SK-N-SH (cell line): ENCODE data around the gene SLC1A1. TPM values are rescaled to one million over a fixed set of nuclear protein-coding genes. Genes with fewer than 3 reads are reported as not detected.

Experiments
- CTCF ChIA-PET: fragments of 300-600, 350-600 bp; formaldehyde crosslinking; extraction: SDS; loops from one replicate; lab custom pipeline; 2021; lab: Yijun Ruan, JAX
- POLR2A ChIA-PET: fragments of 350-600 bp; sonication (Branson Sonifier 250); formaldehyde crosslinking; extraction: SDS; loops from one replicate; lab custom pipeline; 2020; ENCODE audit warnings: antibody characterized with exemption, inconsistent platforms; lab: Yijun Ruan, JAX
- DNase-seq: peaks from one replicate; pipeline ENCODE4 v3.0.0; 2012
- H2AFZ ChIP-seq: fragments of 200-600 bp; sonication (generic); 2 replicates; pipeline ENCODE4 v1.8.1; 2016; ENCODE audit warnings: antibody characterized with exemption, mild to moderate bottlenecking, low read depth
- H3F3A ChIP-seq: fragments of 200-600 bp; sonication (generic); replicated peaks from 2 replicates; pipeline ENCODE3; 2016; ENCODE audit warnings: antibody characterized with exemption, mild to moderate bottlenecking; ENCODE audit not compliant: insufficient read depth
- H3K27ac ChIP-seq, 2 experiments: fragments of 200-500 bp in 1 of 2; fragments of 200-600 bp in 1 of 2; sonication (Bioruptor generic) in 1 of 2; sonication (generic), shearing (Covaris generic) in 1 of 2; 2 replicates each; pipeline versions ENCODE4 v1.5.1 to v1.6.1; 2014 to 2016; ENCODE audit warnings: low read depth in 2 of 2, inconsistent platforms in 1 of 2, low read length in 1 of 2, mild to moderate bottlenecking in 1 of 2, mixed read lengths in 1 of 2
- H3K27me3 ChIP-seq: fragments of 200-600 bp; sonication (generic), shearing (Covaris generic); 2 replicates; pipeline ENCODE4 v1.6.1; 2016; ENCODE audit warnings: mixed run types; ENCODE audit not compliant: insufficient read depth
- H3K36me3 ChIP-seq, 2 experiments: fragments of 200-500 bp in 1 of 2; fragments of 200-600 bp in 1 of 2; sonication (Bioruptor generic) in 1 of 2; sonication (generic) in 1 of 2; replicated peaks in 1 of 2; 2 replicates each; pipeline versions ENCODE3 to v1.5.1; 2014 to 2016; ENCODE audit warnings: low read length in 1 of 2, mild to moderate bottlenecking in 1 of 2; ENCODE audit not compliant: insufficient read depth in 2 of 2, control insufficient read depth in 1 of 2
- H3K4me1 ChIP-seq, 2 experiments: fragments of 200-500 bp in 1 of 2; fragments of 200-600 bp in 1 of 2; sonication (Bioruptor generic) in 1 of 2; sonication (generic), shearing (Covaris generic) in 1 of 2; 2 replicates each; pipeline versions ENCODE4 v1.5.1 to v1.6.1; 2014 to 2016; ENCODE audit warnings: low read depth in 1 of 2, low read length in 1 of 2, mixed run types in 1 of 2; ENCODE audit not compliant: insufficient read depth in 2 of 2, control insufficient read depth in 1 of 2
- H3K4me2 ChIP-seq: fragments of 200-600 bp; sonication (generic), shearing (Covaris generic); 2 replicates; pipeline ENCODE4 v1.6.1; 2017; ENCODE audit warnings: mixed run types
- H3K4me3 ChIP-seq, 2 experiments: fragments of 200-500 bp in 1 of 2; fragments of 200-600 bp in 1 of 2; sonication (Bioruptor generic) in 1 of 2; sonication (generic), shearing (Covaris generic) in 1 of 2; 2 replicates each; pipeline versions ENCODE4 v1.5.1 to v1.8.1; 2014 to 2016; ENCODE audit warnings: low read depth in 2 of 2, inconsistent platforms in 1 of 2, low read length in 1 of 2, mild to moderate bottlenecking in 1 of 2, mixed read lengths in 1 of 2, moderate library complexity in 1 of 2
- H3K79me2 ChIP-seq: fragments of 200-600 bp; sonication (generic); 2 replicates; pipeline ENCODE4 v1.8.1; 2017; ENCODE audit warnings: mild to moderate bottlenecking; ENCODE audit not compliant: insufficient read depth
- H3K9ac ChIP-seq: fragments of 200-600 bp; sonication (generic); 2 replicates; pipeline ENCODE4 v1.6.1; 2017; ENCODE audit warnings: mixed run types
- H3K9me2 ChIP-seq: fragments of 200-600 bp; sonication (generic); 2 replicates; pipeline ENCODE4 v1.6.1; 2017; ENCODE audit warnings: mixed run types
- H3K9me3 ChIP-seq: fragments of 200-600 bp; sonication (generic); 2 replicates; pipeline ENCODE4 v1.6.1; 2017; ENCODE audit warnings: mixed run types, mild to moderate bottlenecking, moderate library complexity
- H4K20me1 ChIP-seq: fragments of 200-600 bp; sonication (generic); 2 replicates; pipeline ENCODE4 v1.6.1; 2017; ENCODE audit warnings: mild to moderate bottlenecking, mixed run types; ENCODE audit not compliant: insufficient read depth
- CHD2 ChIP-seq: fragments of 150-350 bp; IDR thresholded peaks from 2 replicates; pipeline ENCODE4 v1.6.1; 2018; ENCODE audit warnings: low read length; ENCODE audit not compliant: partially characterized antibody
- CTCF ChIP-seq: fragments of 200-600 bp; sonication (generic); IDR thresholded peaks from 2 replicates; pipeline ENCODE4 v1.6.1; 2017; ENCODE audit warnings: antibody characterized with exemption, mild to moderate bottlenecking, moderate library complexity
- ELF1 ChIP-seq: IDR thresholded peaks from 2 replicates; pipeline ENCODE4 v1.4.0; 2012
- EP300 ChIP-seq, 2 experiments: IDR thresholded peaks; 2 replicates each; pipeline versions ENCODE4 v1.4.0 to v1.6.1; 2012; ENCODE audit warnings: borderline replicate concordance in 1 of 2, low read depth in 1 of 2, low read length in 1 of 2
- EZH2phosphoT487 ChIP-seq: fragments of 200-600 bp; sonication (generic); IDR thresholded peaks from 2 replicates; pipeline ENCODE4 v1.6.1; 2017; ENCODE audit warnings: low read depth, mixed run types, mild to moderate bottlenecking, antibody characterized with exemption, moderate library complexity, borderline replicate concordance
- FOXM1 ChIP-seq: IDR thresholded peaks from 2 replicates; pipeline ENCODE4 v1.4.0; 2012; ENCODE audit warnings: low read depth, mild to moderate bottlenecking
- JUND ChIP-seq: IDR thresholded peaks from 2 replicates; pipeline ENCODE4 v1.4.0; 2012
- MEF2A ChIP-seq: IDR thresholded peaks from 2 replicates; pipeline ENCODE4 v1.4.0; 2012; ENCODE audit warnings: low read depth, borderline replicate concordance
- MXI1 ChIP-seq: IDR thresholded peaks from 2 replicates; pipeline ENCODE4 v1.6.1; 2012; ENCODE audit warnings: mild to moderate bottlenecking, low read depth, low read length, improper control_type of control experiment
- POLR2AphosphoS5 ChIP-seq: IDR thresholded peaks from 2 replicates; pipeline ENCODE4 v1.6.1; 2012; ENCODE audit warnings: low read depth, low read length
- RAD21 ChIP-seq: IDR thresholded peaks from 2 replicates; pipeline ENCODE4 v1.6.1; 2012; ENCODE audit warnings: mild to moderate bottlenecking, low read length
- RCOR1 ChIP-seq: fragments of 150-350 bp; IDR thresholded peaks from 2 replicates; pipeline ENCODE4 v1.6.1; 2017; ENCODE audit warnings: antibody characterized with exemption, low read length
- RFX5 ChIP-seq: IDR thresholded peaks from 2 replicates; pipeline ENCODE4 v1.6.1; 2012; ENCODE audit warnings: mild to moderate bottlenecking, improper control_type of control experiment, low read length
- SIN3A ChIP-seq: IDR thresholded peaks from 2 replicates; pipeline ENCODE4 v1.6.1; 2012; ENCODE audit warnings: low read depth, mild to moderate bottlenecking, low read length, moderate library complexity, borderline replicate concordance
- TEAD4 ChIP-seq: IDR thresholded peaks from 2 replicates; pipeline ENCODE4 v1.4.0; 2012; ENCODE audit warnings: mild to moderate bottlenecking, borderline replicate concordance; ENCODE audit not compliant: insufficient read depth
- YY1 ChIP-seq: IDR thresholded peaks from 2 replicates; pipeline ENCODE4 v1.4.0; 2012; ENCODE audit warnings: low read depth, mild to moderate bottlenecking
- WGBS: methylation state at CpG from one replicate; pipeline ENCODE4 v1.1.6; 2017; ENCODE audit warnings: low lambda C conversion rate; 5-methylcytosine and 5-hydroxymethylcytosine counted together
- polyA plus RNA-seq, 3 experiments: library from polyadenylated mRNA; depleted of rRNA; stranded (reverse); fragments of >200 nt; gene quantifications; 2 replicates each; pipeline ENCODE4 v1.2.3, GENCODE V29; 2012
- TF ChIP-seq, protein P1 (sequence below): IDR thresholded peaks from 2 replicates; pipeline ENCODE4 v1.4.0; 2012; ENCODE audit warnings: low read depth, borderline replicate concordance
- TF ChIP-seq, protein P2 (sequence below): fragments of 150-350 bp; IDR thresholded peaks from 2 replicates; pipeline ENCODE4 v1.6.1; 2016; ENCODE audit warnings: mild to moderate bottlenecking, low read depth, low read length
- TF ChIP-seq, protein P3 (sequence below): IDR thresholded peaks from 2 replicates; pipeline ENCODE4; 2012

The SLC1A1 gene
- polyA plus RNA-seq, 1 of the 3 experiments (the other 2 are of a cell fraction) = 0.23 TPM

DNA sequence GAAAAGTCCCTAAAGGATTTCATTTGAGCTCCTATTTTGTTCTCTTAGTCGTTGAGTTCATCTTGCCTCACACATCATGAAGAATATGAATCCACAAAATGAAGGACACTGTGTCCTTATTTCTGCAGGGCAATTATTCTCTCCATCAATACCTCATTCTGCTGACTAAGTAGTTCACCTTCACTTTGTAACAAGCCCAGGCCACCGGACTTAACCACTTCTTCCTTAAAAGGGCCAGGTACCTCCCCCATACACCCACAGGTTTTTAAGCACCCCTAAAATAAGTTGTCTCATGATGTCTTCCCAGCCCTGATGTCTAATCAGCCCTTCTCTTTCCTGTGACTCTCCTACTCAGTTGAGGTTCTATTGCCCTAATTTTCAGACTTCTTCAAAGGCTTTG lies 104.7 kb downstream of the SLC1A1 start:
- CTCF ChIA-PET = no interaction called here

More for the DNA sequence above, 104.7 kb downstream of the SLC1A1 start:
- Histone ChIP-seq H3K4me3 (no peak overlapping the region), H2AFZ (no peak overlapping the region), H3K4me2 (no peak overlapping the region), H3K4me1 (no peaks in the 10 kb centered on the region), H3F3A (no peaks in the 10 kb centered on the region), H3K9me2 (no peaks in the 10 kb centered on the region), H4K20me1 (no peaks in the 10 kb centered on the region), H3K79me2 (no peaks in the 10 kb centered on the region), H3K36me3 (no peaks in the 10 kb centered on the region), H3K9ac (no peak overlapping the region), H3K9me3 (no peaks in the 10 kb centered on the region), H3K27ac (no peak overlapping the region), H3K27me3 (no peaks in the 10 kb centered on the region)
- POLR2A ChIA-PET = no interaction called here
- WGBS = 61% methylated on average over 2 of the region's 2 CpGs
- DNase-seq = no peak
- TF ChIP-seq FOXM1 (no peak), CTCF (no peak), EP300 (IDR thresholded peaks at IDR 0.05; ENCODE audit: borderline replicate concordance in 1 of 2, low read depth in 1 of 2, low read length in 1 of 2) (no peak), RAD21 (no peak), MXI1 (no peak), JUND (no peak), POLR2AphosphoS5 (no peak), YY1 (no peak), RCOR1 (no peak), CHD2 (no peak), EZH2phosphoT487 (no peak), RFX5 (no peak), ELF1 (no peak), TEAD4 (no peak), MEF2A (no peak), SIN3A (no peak)
- TF ChIP-seq, protein P1, sequence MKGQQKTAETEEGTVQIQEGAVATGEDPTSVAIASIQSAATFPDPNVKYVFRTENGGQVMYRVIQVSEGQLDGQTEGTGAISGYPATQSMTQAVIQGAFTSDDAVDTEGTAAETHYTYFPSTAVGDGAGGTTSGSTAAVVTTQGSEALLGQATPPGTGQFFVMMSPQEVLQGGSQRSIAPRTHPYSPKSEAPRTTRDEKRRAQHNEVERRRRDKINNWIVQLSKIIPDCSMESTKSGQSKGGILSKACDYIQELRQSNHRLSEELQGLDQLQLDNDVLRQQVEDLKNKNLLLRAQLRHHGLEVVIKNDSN = no peak
- TF ChIP-seq, protein P2, sequence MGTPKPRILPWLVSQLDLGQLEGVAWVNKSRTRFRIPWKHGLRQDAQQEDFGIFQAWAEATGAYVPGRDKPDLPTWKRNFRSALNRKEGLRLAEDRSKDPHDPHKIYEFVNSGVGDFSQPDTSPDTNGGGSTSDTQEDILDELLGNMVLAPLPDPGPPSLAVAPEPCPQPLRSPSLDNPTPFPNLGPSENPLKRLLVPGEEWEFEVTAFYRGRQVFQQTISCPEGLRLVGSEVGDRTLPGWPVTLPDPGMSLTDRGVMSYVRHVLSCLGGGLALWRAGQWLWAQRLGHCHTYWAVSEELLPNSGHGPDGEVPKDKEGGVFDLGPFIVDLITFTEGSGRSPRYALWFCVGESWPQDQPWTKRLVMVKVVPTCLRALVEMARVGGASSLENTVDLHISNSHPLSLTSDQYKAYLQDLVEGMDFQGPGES = no peak
- TF ChIP-seq, protein P3, sequence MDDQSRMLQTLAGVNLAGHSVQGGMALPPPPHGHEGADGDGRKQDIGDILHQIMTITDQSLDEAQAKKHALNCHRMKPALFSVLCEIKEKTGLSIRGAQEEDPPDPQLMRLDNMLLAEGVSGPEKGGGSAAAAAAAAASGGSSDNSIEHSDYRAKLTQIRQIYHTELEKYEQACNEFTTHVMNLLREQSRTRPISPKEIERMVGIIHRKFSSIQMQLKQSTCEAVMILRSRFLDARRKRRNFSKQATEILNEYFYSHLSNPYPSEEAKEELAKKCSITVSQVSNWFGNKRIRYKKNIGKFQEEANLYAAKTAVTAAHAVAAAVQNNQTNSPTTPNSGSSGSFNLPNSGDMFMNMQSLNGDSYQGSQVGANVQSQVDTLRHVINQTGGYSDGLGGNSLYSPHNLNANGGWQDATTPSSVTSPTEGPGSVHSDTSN = no peak
